Measurements from ENCODE around the gene NCR2. TPM values are rescaled to one million over a fixed set of nuclear protein-coding genes. Genes with fewer than 3 reads are reported as not detected.
A peak's percentile ranks its signal among the peaks of the same experiment; 100 is the strongest.

NCR2 gene
- total and polyA plus RNA-seq, 3 experiments from 2014 or later = not detected

DNA sequence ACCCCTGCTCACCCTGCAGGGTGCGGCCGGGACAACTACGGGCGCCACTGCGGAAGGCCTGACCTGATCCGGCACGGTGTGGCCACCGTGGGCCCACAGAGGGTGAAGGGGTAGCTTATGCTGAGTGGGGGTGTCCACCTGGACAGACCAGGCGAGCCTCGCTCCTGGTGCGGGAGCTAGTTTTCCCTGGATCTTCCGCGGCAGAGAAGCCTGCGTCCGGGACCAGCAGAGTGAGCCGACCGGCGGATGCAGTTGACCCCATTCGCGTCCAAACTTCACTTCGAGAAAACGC, 38.2 kb downstream of the NCR2 start:
- ChIA-PET CTCF (no interaction called here), POLR2A (no interaction called here)
- DNase-seq = no peak
- peak overlapping the region in 5 of 7 donors; percentile 16 to 55 (median 34) for H3K4me3 Mint-ChIP-seq
- peaks cover 51% of the 10 kb centered on the region for H3K27me3 ChIP-seq (ENCODE audit: insufficient read depth, low read length, poor library complexity, severe bottlenecking)
- H3K27ac Mint-ChIP-seq = no peak overlapping the region
- H3K9me3 Mint-ChIP-seq = peaks cover 0 to 2% (median 0%) of the 10 kb centered on the region in 5 donors
- H3K36me3 Mint-ChIP-seq = peaks cover 0 to 1% (median 0%) of the 10 kb centered on the region in 3 donors
- H3K4me1 Mint-ChIP-seq = peaks cover 29 to 45% (median 34%) of the 10 kb centered on the region in 3 donors
- no peak overlapping the region for H3K27ac ChIP-seq (ENCODE audit: low read depth, low read length)
- H3K27me3 Mint-ChIP-seq = peaks cover 71 to 77% of the 10 kb centered on the region in 2 donors
- no peaks in the 10 kb centered on the region for H3K36me3 ChIP-seq (ENCODE audit: insufficient read depth, low read length)
- H3K4me3 ChIP-seq (ENCODE audit: low read length) = no peak overlapping the region
- H3K4me1 ChIP-seq (ENCODE audit: insufficient read depth, low read length) = peaks cover 13% of the 10 kb centered on the region
- no peaks in the 10 kb centered on the region for H3K9me3 ChIP-seq (ENCODE audit: low read length)

DNA sequence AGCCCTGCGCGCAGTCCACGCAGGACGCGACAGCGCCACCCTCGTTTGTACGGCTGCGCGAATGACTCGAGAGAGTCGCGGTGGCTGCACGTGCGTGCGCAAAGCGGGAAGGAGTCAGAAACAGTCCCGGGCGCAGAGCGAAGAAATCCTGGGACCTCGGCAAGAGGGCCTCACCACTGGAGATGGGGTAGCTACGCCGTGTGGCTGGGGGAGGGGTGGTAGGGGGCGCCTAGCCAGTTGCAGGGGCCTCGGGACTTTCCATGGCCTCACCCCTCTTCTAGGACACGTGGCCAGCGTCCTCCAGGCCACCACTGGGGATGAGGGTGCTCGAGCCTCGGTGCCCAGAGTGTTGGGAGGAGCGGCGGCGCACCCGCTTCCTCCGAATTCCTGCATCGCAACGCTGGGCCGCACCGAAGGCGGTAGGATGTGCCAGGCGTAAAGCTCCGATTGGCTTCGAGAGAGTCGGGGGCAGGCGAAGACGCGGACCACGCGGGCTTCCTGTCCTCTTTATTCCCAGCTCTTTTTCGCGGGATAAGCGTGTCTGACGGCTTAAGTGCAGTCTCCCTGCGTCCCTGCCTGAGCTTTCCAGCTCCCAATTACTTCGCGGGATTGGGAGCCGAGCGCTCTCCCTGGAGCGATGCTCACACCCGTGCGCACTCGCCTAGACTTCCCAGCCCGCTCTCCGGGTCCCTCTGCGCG, 38.7 kb downstream of the NCR2 start:
- Mint-ChIP-seq H3K27ac (no peak overlapping the region), H3K36me3 (peaks cover 0 to under 1% (median 0%) of the 10 kb centered on the region in 3 donors), H3K4me3 (peak overlapping the region; percentile 16 to 55 (median 42)), H3K4me1 (peaks cover 25 to 41% (median 29%) of the 10 kb centered on the region in 3 donors), H3K9me3 (peaks cover 0 to 2% (median 0%) of the 10 kb centered on the region in 5 donors), H3K27me3 (peaks cover 68 to 77% of the 10 kb centered on the region in 2 donors)
- DNase-seq = no peak
- H3K27me3 ChIP-seq (ENCODE audit: insufficient read depth, low read length, poor library complexity, severe bottlenecking) = peaks cover 51% of the 10 kb centered on the region
- no peak overlapping the region for H3K27ac ChIP-seq (ENCODE audit: low read depth, low read length)
- no peak overlapping the region for H3K4me3 ChIP-seq (ENCODE audit: low read length)
- ChIA-PET POLR2A (no interaction called here), CTCF (interaction anchor here (0.9 kb wide), 1 partner anchor 40 kb away, joined by 5 read pairs; no protein-coding TSS in a partner anchor)
- no peaks in the 10 kb centered on the region for H3K36me3 ChIP-seq (ENCODE audit: insufficient read depth, low read length)
- no peaks in the 10 kb centered on the region for H3K9me3 ChIP-seq (ENCODE audit: low read length)
- H3K4me1 ChIP-seq (ENCODE audit: insufficient read depth, low read length) = peaks cover 13% of the 10 kb centered on the region

GRCh38 chr6:41374618-41375590, 39.5 kb downstream of the NCR2 start:
- Histone ChIP-seq H3K9me3 (ENCODE audit: low read length) (no peaks in the 10 kb centered on the region), H3K27me3 (ENCODE audit: insufficient read depth, low read length, poor library complexity, severe bottlenecking) (peaks cover 51% of the 10 kb centered on the region), H3K27ac (ENCODE audit: low read depth, low read length) (no peak overlapping the region), H3K36me3 (ENCODE audit: insufficient read depth, low read length) (no peaks in the 10 kb centered on the region), H3K4me3 (ENCODE audit: low read length) (no peak overlapping the region), H3K4me1 (ENCODE audit: insufficient read depth, low read length) (peaks cover 13% of the 10 kb centered on the region)
- POLR2A ChIA-PET = no interaction called here
- CTCF ChIA-PET = interaction anchor here (0.9 kb wide), 1 partner anchor 40 kb away, joined by 5 read pairs; no protein-coding TSS in a partner anchor
- H3K36me3 Mint-ChIP-seq = no peaks in the 10 kb centered on the region
- H3K9me3 Mint-ChIP-seq = peaks cover 0 to 2% (median 0%) of the 10 kb centered on the region in 5 donors
- H3K27ac Mint-ChIP-seq = no peak overlapping the region
- peak overlapping the region in 6 of 7 donors; percentile 22 to 68 (median 40) for H3K4me3 Mint-ChIP-seq
- no peak for DNase-seq
- H3K27me3 Mint-ChIP-seq = peaks cover 67 to 81% of the 10 kb centered on the region in 2 donors
- H3K4me1 Mint-ChIP-seq = peaks cover 25 to 40% (median 27%) of the 10 kb centered on the region in 3 donors

DNA sequence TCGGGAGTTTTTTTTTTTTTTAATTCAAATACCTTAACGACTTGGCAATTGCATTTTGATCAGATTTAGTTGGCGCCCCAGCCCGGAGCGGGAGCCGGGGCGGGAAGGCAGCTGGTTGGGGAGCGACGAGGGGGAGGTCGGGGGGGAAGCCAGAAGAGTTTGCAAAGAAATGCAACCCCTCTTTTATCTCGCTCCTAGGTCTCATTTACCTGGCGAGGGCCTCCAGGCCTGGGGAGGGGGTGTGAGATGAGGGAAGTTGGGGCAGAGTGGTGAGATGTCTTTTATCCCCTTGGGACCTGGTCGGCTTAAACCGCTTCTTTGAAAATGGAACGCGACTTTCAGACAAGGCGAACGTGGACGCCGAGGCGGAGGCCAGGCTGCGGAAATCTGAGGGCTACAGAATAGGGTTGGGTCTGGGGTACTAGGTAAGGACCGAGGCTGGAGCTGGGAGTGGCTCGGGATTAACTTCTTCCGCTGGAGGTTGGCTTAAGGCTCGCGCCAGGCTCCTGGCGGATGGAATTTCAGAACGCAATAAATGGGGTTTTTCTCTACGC, 40.3 kb downstream of the NCR2 start:
- no peak overlapping the region for H3K4me3 Mint-ChIP-seq
- H3K4me1 Mint-ChIP-seq = peaks cover 23 to 40% (median 26%) of the 10 kb centered on the region in 3 donors
- H3K36me3 Mint-ChIP-seq = no peaks in the 10 kb centered on the region
- Histone ChIP-seq H3K36me3 (ENCODE audit: insufficient read depth, low read length) (no peaks in the 10 kb centered on the region), H3K4me3 (ENCODE audit: low read length) (no peak overlapping the region), H3K4me1 (ENCODE audit: insufficient read depth, low read length) (peaks cover 13% of the 10 kb centered on the region), H3K27ac (ENCODE audit: low read depth, low read length) (no peak overlapping the region), H3K27me3 (ENCODE audit: insufficient read depth, low read length, poor library complexity, severe bottlenecking) (peaks cover 51% of the 10 kb centered on the region), H3K9me3 (ENCODE audit: low read length) (no peaks in the 10 kb centered on the region)
- no peak for DNase-seq
- POLR2A ChIA-PET = no interaction called here
- peaks cover 0 to 2% (median 0%) of the 10 kb centered on the region in 5 donors for H3K9me3 Mint-ChIP-seq
- CTCF ChIA-PET = no interaction called here
- H3K27ac Mint-ChIP-seq = no peak overlapping the region
- peaks cover 59 to 79% of the 10 kb centered on the region in 2 donors for H3K27me3 Mint-ChIP-seq

DNA sequence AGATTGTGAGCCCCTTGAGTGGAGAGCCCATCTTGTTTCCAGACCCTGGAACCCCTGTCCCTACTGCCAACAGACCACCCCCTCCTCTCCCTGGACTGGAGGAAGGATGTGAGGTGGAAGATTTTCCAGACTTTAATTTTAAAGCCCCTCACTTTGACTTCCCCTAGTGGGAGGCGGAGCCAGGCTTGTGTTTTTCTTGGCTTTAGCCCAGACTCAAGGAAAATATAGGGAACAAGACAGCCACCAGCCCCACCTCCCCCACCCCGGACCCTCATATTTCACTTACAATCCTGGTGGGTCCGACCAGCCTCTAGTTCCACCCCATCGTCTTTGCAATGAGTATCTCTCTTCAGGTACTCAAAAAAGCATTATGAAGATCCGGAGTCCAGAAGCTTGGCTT, 40.8 kb downstream of the NCR2 start:
- Histone ChIP-seq H3K9me3 (ENCODE audit: low read length) (no peaks in the 10 kb centered on the region), H3K27me3 (ENCODE audit: insufficient read depth, low read length, poor library complexity, severe bottlenecking) (peaks cover 46% of the 10 kb centered on the region), H3K36me3 (ENCODE audit: insufficient read depth, low read length) (no peaks in the 10 kb centered on the region), H3K27ac (ENCODE audit: low read depth, low read length) (no peak overlapping the region), H3K4me3 (ENCODE audit: low read length) (no peak overlapping the region), H3K4me1 (ENCODE audit: insufficient read depth, low read length) (peaks cover 13% of the 10 kb centered on the region)
- H3K27ac Mint-ChIP-seq = no peak overlapping the region
- peaks cover 0 to 2% (median 0%) of the 10 kb centered on the region in 5 donors for H3K9me3 Mint-ChIP-seq
- H3K36me3 Mint-ChIP-seq = no peaks in the 10 kb centered on the region
- peaks cover 55 to 81% of the 10 kb centered on the region in 2 donors for H3K27me3 Mint-ChIP-seq
- no peak for DNase-seq
- ChIA-PET CTCF (no interaction called here), POLR2A (no interaction called here)
- no peak overlapping the region for H3K4me3 Mint-ChIP-seq
- peaks cover 22 to 40% (median 23%) of the 10 kb centered on the region in 3 donors for H3K4me1 Mint-ChIP-seq

- peaks cover 13% of the 10 kb centered on the region for H3K4me1 ChIP-seq (ENCODE audit: insufficient read depth, low read length)
- Mint-ChIP-seq H3K4me1 (peaks cover 13 to 31% (median 17%) of the 10 kb centered on the region in 3 donors), H3K9me3 (peaks cover 0 to 2% (median 0%) of the 10 kb centered on the region in 5 donors), H3K36me3 (no peaks in the 10 kb centered on the region), H3K27me3 (peaks cover 47 to 80% of the 10 kb centered on the region in 2 donors), H3K27ac (no peak overlapping the region), H3K4me3 (no peak overlapping the region)
- no peak overlapping the region for H3K4me3 ChIP-seq (ENCODE audit: low read length)
- no peak for DNase-seq
- no peak overlapping the region for H3K27ac ChIP-seq (ENCODE audit: low read depth, low read length)
- POLR2A ChIA-PET = no interaction called here
- CTCF ChIA-PET = no interaction called here
- no peaks in the 10 kb centered on the region for H3K36me3 ChIP-seq (ENCODE audit: insufficient read depth, low read length)
- H3K27me3 ChIP-seq (ENCODE audit: insufficient read depth, low read length, poor library complexity, severe bottlenecking) = peaks cover 41% of the 10 kb centered on the region
- no peaks in the 10 kb centered on the region for H3K9me3 ChIP-seq (ENCODE audit: low read length)
These were observed 41.7 kb downstream of the NCR2 start for GRCh38 chr6:41377071-41377470.

DNA sequence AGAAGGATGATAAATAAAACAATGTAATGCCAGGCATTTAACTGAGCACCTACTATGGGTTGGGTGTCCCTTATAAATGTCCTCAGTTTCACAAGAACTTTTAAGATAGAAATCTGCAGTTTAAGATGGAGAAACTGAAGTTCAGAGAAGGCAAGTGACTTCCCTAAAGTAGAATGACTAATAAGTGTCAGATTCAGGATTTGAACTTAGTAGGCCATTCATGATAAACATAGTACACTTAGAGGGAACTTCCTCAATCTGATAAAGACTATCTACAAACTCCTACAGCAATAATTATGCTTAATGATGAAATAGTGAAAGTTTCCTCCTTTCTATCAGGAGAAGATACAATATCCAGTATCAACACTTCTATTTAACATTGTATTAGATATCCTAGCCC, 43.9 kb downstream of the NCR2 start:
- no peaks in the 10 kb centered on the region for H3K36me3 Mint-ChIP-seq
- H3K4me3 Mint-ChIP-seq = no peak overlapping the region
- DNase-seq = no peak
- Histone ChIP-seq H3K36me3 (ENCODE audit: insufficient read depth, low read length) (no peaks in the 10 kb centered on the region), H3K27ac (ENCODE audit: low read depth, low read length) (no peak overlapping the region), H3K27me3 (ENCODE audit: insufficient read depth, low read length, poor library complexity, severe bottlenecking) (peaks cover 32% of the 10 kb centered on the region), H3K9me3 (ENCODE audit: low read length) (no peaks in the 10 kb centered on the region), H3K4me3 (ENCODE audit: low read length) (no peak overlapping the region), H3K4me1 (ENCODE audit: insufficient read depth, low read length) (peaks cover 3% of the 10 kb centered on the region)
- peaks cover 6 to 16% (median 9%) of the 10 kb centered on the region in 3 donors for H3K4me1 Mint-ChIP-seq
- H3K27ac Mint-ChIP-seq = no peak overlapping the region
- peaks cover 34 to 75% of the 10 kb centered on the region in 2 donors for H3K27me3 Mint-ChIP-seq
- ChIA-PET POLR2A (no interaction called here), CTCF (no interaction called here)
- peaks cover 0 to 4% (median 0%) of the 10 kb centered on the region in 5 donors for H3K9me3 Mint-ChIP-seq

GRCh38 chr6:41386594-41386993, 51.2 kb downstream of the NCR2 start:
- peaks cover 0 to 4% (median 0%) of the 10 kb centered on the region in 5 donors for H3K9me3 Mint-ChIP-seq
- no peak for DNase-seq
- Histone ChIP-seq H3K4me1 (ENCODE audit: insufficient read depth, low read length) (no peaks in the 10 kb centered on the region), H3K4me3 (ENCODE audit: low read length) (no peak overlapping the region), H3K9me3 (ENCODE audit: low read length) (no peaks in the 10 kb centered on the region), H3K36me3 (ENCODE audit: insufficient read depth, low read length) (no peaks in the 10 kb centered on the region), H3K27ac (ENCODE audit: low read depth, low read length) (no peak overlapping the region), H3K27me3 (ENCODE audit: insufficient read depth, low read length, poor library complexity, severe bottlenecking) (peaks cover 11% of the 10 kb centered on the region)
- peaks cover 13 to 38% of the 10 kb centered on the region in 2 donors for H3K27me3 Mint-ChIP-seq
- ChIA-PET CTCF (no interaction called here), POLR2A (no interaction called here)
- no peaks in the 10 kb centered on the region for H3K36me3 Mint-ChIP-seq
- H3K4me1 Mint-ChIP-seq = no peaks in the 10 kb centered on the region
- no peak overlapping the region for H3K27ac Mint-ChIP-seq
- H3K4me3 Mint-ChIP-seq = no peak overlapping the region

Measured in CD8-positive, alpha-beta memory T cell (primary cell).